K562 (cell line): ENCODE data around the gene RAI1. TPM values are rescaled to one million over a fixed set of nuclear protein-coding genes. Genes with fewer than 3 reads are reported as not detected.

Source experiments
- AFF1 ChIP-seq, 2 experiments: fragments of 450-650 bp; IDR thresholded peaks; 2 replicates each; pipeline ENCODE4 v1.6.1; 2018; ENCODE audit warnings: mild to moderate bottlenecking in 2 of 2, low read depth in 1 of 2; ENCODE audit not compliant: partially characterized antibody in 2 of 2
- HIVEP1 ChIP-seq: fragments of 250-450 bp; sonication (Bioruptor Pico); IDR thresholded peaks from 2 replicates; pipeline ENCODE4 v1.4.0; 2020; ENCODE audit warnings: mild to moderate bottlenecking
- MGA ChIP-seq: fragments of 450-650 bp; IDR thresholded peaks from 2 replicates; pipeline ENCODE4 v1.6.1; 2016; ENCODE audit warnings: mild to moderate bottlenecking, moderate library complexity
- NFXL1 ChIP-seq: fragments of 450-650 bp; formaldehyde crosslinking; IDR thresholded peaks from 2 replicates; pipeline ENCODE4 v1.4.0; 2021; ENCODE audit warnings: mild to moderate bottlenecking
- NR2C1 ChIP-seq, 2 experiments: fragments of 450-650 bp; IDR thresholded peaks; 2 replicates each; pipeline ENCODE4 v1.6.1; 2017; ENCODE audit warnings: mild to moderate bottlenecking in 2 of 2, antibody characterized with exemption in 1 of 2, inconsistent platforms in 1 of 2, missing compliant biosample characterization in 1 of 2, missing genetic modification characterization in 1 of 2
- PRPF4 ChIP-seq: fragments of 200-400 bp; formaldehyde crosslinking; IDR thresholded peaks from one replicate; pipeline ENCODE4 v1.6.1; 2017; ENCODE audit warnings: low read length, low read depth, mild to moderate bottlenecking; ENCODE audit not compliant: insufficient read depth, poor library complexity, severe bottlenecking
- SIN3A ChIP-seq, 2 experiments: fragments of 150-350 bp in 1 of 2; IDR thresholded peaks; 2 replicates each; pipeline ENCODE4 v1.6.1; 2011 to 2016; ENCODE audit warnings: borderline replicate concordance in 2 of 2, low read depth in 2 of 2, low read length in 2 of 2, mild to moderate bottlenecking in 2 of 2, moderate library complexity in 2 of 2; ENCODE audit not compliant: control insufficient read depth in 1 of 2
- ZBED1 ChIP-seq: IDR thresholded peaks from 2 replicates; pipeline ENCODE4 v1.6.1; 2014
- polyA plus RNA-seq, 8 experiments: library from polyadenylated mRNA; depleted of rRNA in 4 of 8; stranded (reverse) in 5 of 8; unstranded in 3 of 8; fragments of >200 nt; fragmentation: Nextera tagmentation in 2 of 8; fragmentation: Illumina TruSeq in 1 of 8; extraction: Ambion mirVana in 2 of 8; extraction: Trizol in 1 of 8; gene quantifications; 2 replicates each; pipeline versions ENCODE4 v1.2.1 to v1.2.3, GENCODE V29; 2011 to 2014; ENCODE audit warnings: inconsistent platforms in 1 of 8, missing spikeins in 1 of 8
- total RNA-seq, 7 experiments: library from RNA; depleted of rRNA in 6 of 7; stranded (reverse); fragments of >200 nt in 6 of 7; fragmentation: Illumina TruSeq in 2 of 7; extraction: Trizol in 2 of 7; gene quantifications; 2 replicates each; pipeline versions ENCODE4 v1.2.1 to v1.2.3, GENCODE V29; 2011 to 2021; ENCODE audit warnings: low replicate concordance in 1 of 7

The RAI1 gene
- total and polyA plus RNA-seq, 9 of the 15 experiments (the other 6 are each of a cell fraction or from before 2014, with no cell fraction given), result 0.68 to 19.9 (median 5.5) TPM

- TF ChIP-seq NFXL1 (no peak), PRPF4 (no peak), ZBED1 (no peak), NR2C1 (IDR thresholded peaks at IDR 0.05) (no peak), NR2C1 (tag; IDR thresholded peaks at IDR 0.05) (0 out of 2 replicates have a peak, but pooled peaks have one; percentile 25), SIN3A (IDR thresholded peaks at IDR 0.05; ENCODE audit: borderline replicate concordance in 2 of 2, control insufficient read depth in 1 of 2, low read depth in 2 of 2, low read length in 2 of 2) (0 out of 4 replicates have a peak, but pooled peaks of 1 of the 2 experiments have one; percentile 26), AFF1 (IDR thresholded peaks at IDR 0.05; ENCODE audit: low read depth in 1 of 2, partially characterized antibody in 2 of 2) (no peak), MGA (peak; percentile 96), HIVEP1 (CRISPR knock-in tag) (no peak)
These were observed 13.2 kb downstream of the RAI1 start (continued) for GRCh38 chr17:17694169-17695081.
